Keratinocyte (primary cell): ENCODE measurements around the gene CDC16. TPM values are rescaled to one million over a fixed set of nuclear protein-coding genes. Genes with fewer than 3 reads are reported as not detected.

Source experiments
- DNase-seq: peaks from one replicate; pipeline ENCODE4 v3.0.0-alpha.2; 2011; ENCODE audit warnings: low read depth, missing footprints, low spot score
- FAIRE-seq: peaks from 2 replicates; lab custom pipeline; 2011; peaks lifted over from hg19 to GRCh38; lab: Jason Lieb, UNC
- H2AFZ ChIP-seq: 2 replicates; pipeline ENCODE4 v1.6.0; 2012; ENCODE audit warnings: low read length, control low read depth, inconsistent platforms; ENCODE audit not compliant: control insufficient read depth
- H3K27ac ChIP-seq: 2 replicates; pipeline ENCODE4 v1.5.1; 2011; ENCODE audit warnings: low read length; ENCODE audit not compliant: control insufficient read depth, insufficient read depth
- H3K27me3 ChIP-seq: 3 replicates; pipeline ENCODE4 v1.6.0; 2011; ENCODE audit warnings: low read length; ENCODE audit not compliant: control insufficient read depth, insufficient read depth; ENCODE audit errors: extremely low read depth
- H3K36me3 ChIP-seq, 2 experiments: 2 replicates in 1 of 2; 3 replicates in 1 of 2; pipeline ENCODE4 v1.5.1; 2011; ENCODE audit warnings: low read length in 2 of 2, mild to moderate bottlenecking in 1 of 2; ENCODE audit not compliant: control insufficient read depth in 2 of 2, insufficient read depth in 2 of 2; ENCODE audit errors: extremely low read depth in 1 of 2
- H3K4me1 ChIP-seq: 3 replicates; pipeline ENCODE4 v1.5.1; 2011; ENCODE audit warnings: low read length; ENCODE audit not compliant: control insufficient read depth, insufficient read depth; ENCODE audit errors: extremely low read depth
- H3K4me2 ChIP-seq: 3 replicates; pipeline ENCODE4 v1.6.0; 2011; ENCODE audit warnings: low read depth, low read length; ENCODE audit not compliant: control insufficient read depth, insufficient read depth; ENCODE audit errors: extremely low read depth
- H3K4me3 ChIP-seq, 3 experiments: fragments of 200-600 bp in 1 of 3; sonication (generic) in 1 of 3; 2 replicates in 2 of 3; 3 replicates in 1 of 3; pipeline ENCODE4 v1.5.1; 2011 to 2016; ENCODE audit warnings: low read length in 3 of 3, mild to moderate bottlenecking in 3 of 3, control low read depth in 2 of 3, inconsistent platforms in 1 of 3, low read depth in 1 of 3, mixed read lengths in 1 of 3, mixed run types in 1 of 3, moderate library complexity in 1 of 3; ENCODE audit not compliant: control insufficient read depth in 2 of 3, insufficient read depth in 2 of 3; ENCODE audit errors: extremely low read depth in 1 of 3
- H3K79me2 ChIP-seq: 2 replicates; pipeline ENCODE4 v1.6.0; 2012; ENCODE audit warnings: low read length; ENCODE audit not compliant: control insufficient read depth, insufficient read depth
- H3K9ac ChIP-seq: 3 replicates; pipeline ENCODE4 v1.6.0; 2011; ENCODE audit warnings: low read length; ENCODE audit not compliant: control insufficient read depth, insufficient read depth; ENCODE audit errors: extremely low read depth
- H3K9me1 ChIP-seq: 3 replicates; pipeline ENCODE4 v1.6.0; 2011; ENCODE audit warnings: low read length; ENCODE audit not compliant: control insufficient read depth, insufficient read depth; ENCODE audit errors: extremely low read depth
- H3K9me3 ChIP-seq: 2 replicates; pipeline ENCODE4 v1.5.1; 2012; ENCODE audit warnings: low read depth, low read length; ENCODE audit not compliant: control insufficient read depth
- H4K20me1 ChIP-seq: 3 replicates; pipeline ENCODE4 v1.6.0; 2011; ENCODE audit warnings: low read length; ENCODE audit not compliant: control insufficient read depth, insufficient read depth; ENCODE audit errors: extremely low read depth
- CTCF ChIP-seq, 3 experiments: IDR thresholded peaks in 1 of 3; conservative IDR thresholded peaks in 1 of 3; optimal IDR thresholded peaks in 1 of 3; 2 replicates in 2 of 3; 3 replicates in 1 of 3; pipeline versions ENCODE3 to v1.5.1; 2011; ENCODE audit warnings: low read length in 3 of 3, mild to moderate bottlenecking in 3 of 3, moderate library complexity in 2 of 3, control low read depth in 1 of 3, inconsistent platforms in 1 of 3; ENCODE audit not compliant: insufficient read depth in 2 of 3; ENCODE audit errors: extremely low read depth in 1 of 3
- EZH2 ChIP-seq: IDR thresholded peaks from one replicate; pipeline ENCODE4 v1.6.1; 2012; ENCODE audit warnings: inconsistent platforms, mild to moderate bottlenecking, low read length, moderate library complexity
- dilution Hi-C: fragments of 300-500 bp; cut with MboI; formaldehyde crosslinking; loops from one replicate; pipeline ENCODE4 v1.7.0; 2020; ENCODE audit warnings: low sequenced_read_pairs; ENCODE audit not compliant: extremely low pct_ligation_motif_present
- polyA plus RNA-seq, 5 experiments: library from polyadenylated mRNA; depleted of rRNA in 3 of 5; stranded (reverse) in 3 of 5; stranded (forward) in 1 of 5; unstranded in 1 of 5; fragments of >200 nt; gene quantifications; 1 replicate in 1 of 5; 2 replicates in 3 of 5; 3 replicates in 1 of 5; pipeline versions ENCODE4 v1.2.1 to v1.2.3, GENCODE V29; 2011 to 2012; ENCODE audit warnings: missing spikeins in 2 of 5, low read depth in 1 of 5, low replicate concordance in 1 of 5
- small RNA-seq, 3 experiments: library from RNA; depleted of rRNA; stranded (forward); fragments of <200 nt; gene quantifications; one replicate each; pipeline ENCODE3, GENCODE V24; 2012; ENCODE audit warnings: low read depth in 3 of 3, low replicate concordance in 1 of 3; ENCODE audit not compliant: insufficient read length in 3 of 3

Gene CDC16
- polyA plus RNA-seq, 1 donor (not counting 4 experiments of a cell fraction or from before 2014, with no cell fraction given): 91.8 TPM

- TF ChIP-seq CTCF (optimal IDR thresholded peaks at IDR 0.05 in 1 of 3, IDR thresholded peaks at IDR 0.05 in 1 of 3, conservative IDR thresholded peaks at IDR 0.05 in 1 of 3; ENCODE audit: extremely low read depth in 1 of 3, insufficient read depth in 2 of 3, low read length in 3 of 3): no peak
- TF ChIP-seq EZH2: no peak
- no peak overlapping the region for H2AFZ ChIP-seq
- H3K4me2 ChIP-seq: no peak overlapping the region
- dilution Hi-C loops: no loop called here
- H4K20me1 ChIP-seq: peaks cover 4% of the 10 kb centered on the region
- no peaks in the 10 kb centered on the region for H3K4me1 ChIP-seq
- peaks cover 57% of the 10 kb centered on the region for H3K79me2 ChIP-seq
- H3K4me3 ChIP-seq: no peak overlapping the region
- H3K27me3 ChIP-seq: no peaks in the 10 kb centered on the region
- H3K9ac ChIP-seq: no peak overlapping the region
- H3K9me3 ChIP-seq: no peaks in the 10 kb centered on the region
- H3K27ac ChIP-seq: no peak overlapping the region
- H3K36me3 ChIP-seq: peaks cover 17 to 31% of the 10 kb centered on the region in 2 experiments
- FAIRE-seq: no peak
- DNase-seq: no peak
- H3K9me1 ChIP-seq: no peaks in the 10 kb centered on the region
Observed at GRCh38 chr13:114320065-114320464, 85.4 kb downstream of the CDC16 start.

GRCh38 chr13:114321256-114321655 lies 86.6 kb downstream of the CDC16 start:
- peaks cover 45% of the 10 kb centered on the region for H3K79me2 ChIP-seq
- dilution Hi-C loops: no loop called here
- no peak overlapping the region for H3K4me2 ChIP-seq
- no peak overlapping the region for H3K27ac ChIP-seq
- no peaks in the 10 kb centered on the region for H3K9me3 ChIP-seq
- H4K20me1 ChIP-seq: peaks cover 4% of the 10 kb centered on the region
- H3K9ac ChIP-seq: no peak overlapping the region
- FAIRE-seq: no peak
- TF ChIP-seq EZH2: no peak
- TF ChIP-seq CTCF (optimal IDR thresholded peaks at IDR 0.05 in 1 of 3, IDR thresholded peaks at IDR 0.05 in 1 of 3, conservative IDR thresholded peaks at IDR 0.05 in 1 of 3; ENCODE audit: extremely low read depth in 1 of 3, insufficient read depth in 2 of 3, low read length in 3 of 3): no peak
- H3K4me3 ChIP-seq: no peak overlapping the region
- H3K27me3 ChIP-seq: no peaks in the 10 kb centered on the region
- H3K4me1 ChIP-seq: no peaks in the 10 kb centered on the region
- H3K9me1 ChIP-seq: no peaks in the 10 kb centered on the region
- no peak overlapping the region for H2AFZ ChIP-seq
- no peak for DNase-seq
- H3K36me3 ChIP-seq: peaks cover 23 to 31% of the 10 kb centered on the region in 2 experiments

Small RNA genes within 50 kb of the gene (small RNA-seq; reads per million reads assigned to genes)
- 0 to 0.07 (median 0) reads per million in 3 experiments for gene MIR4502
- 0 to 0.33 (median 0.25) reads per million in 3 experiments for gene MIR548AR

Other genes starting within 250 kb of the CDC16 start
- 3.5 to 6.9 TPM (median 4.1 TPM) in 3 replicates for gene RASA3, start 102.3 kb upstream of the CDC16 start, polyA plus RNA-seq
- gene CFAP97D2, start 55.6 kb upstream of the CDC16 start, polyA plus RNA-seq: not detected in 3 replicates
- 41.1 to 60.8 TPM (median 42.2 TPM) in 3 replicates for gene UPF3A, start 46.7 kb downstream of the CDC16 start, polyA plus RNA-seq
- gene CHAMP1, start 79.6 kb downstream of the CDC16 start, polyA plus RNA-seq: 7.4 to 24.6 TPM (median 14.2 TPM) in 3 replicates